ENCODE results near the gene CCDC47. TPM values are rescaled to one million over a fixed set of nuclear protein-coding genes. Genes with fewer than 3 reads are reported as not detected.

CCDC47 gene
- total and polyA plus RNA-seq, 12 donors, result 24.2 to 216 (median 93.1) TPM

- peak in 1 of 7 donors; percentile 19 for DNase-seq
- no peaks in the 10 kb centered on the region for H3K9me3 ChIP-seq (replicated peaks in 1 of 3)
- 1 to 2% (median 2%) methylated on average over 4 of the region's 4 CpGs for WGBS, 4 donors
- peak overlapping the region; percentile 91 to 99 (median 97) for H3K27ac ChIP-seq
- peak overlapping the region in 3 of 4 donors; percentile 38 to 86 (median 85) for H3K4me3 ChIP-seq
- no peak for TF ChIP-seq CTCF (IDR thresholded peaks at IDR 0.05)
- TF ChIP-seq POLR2A (IDR thresholded peaks at IDR 0.05), result no peak
- intact Hi-C loops (cut with DNase I), result no loop called here
- H3K4me1 ChIP-seq (replicated peaks in 1 of 2), result peaks cover 28 to 52% of the 10 kb centered on the region in 2 donors
- peaks cover 0 to 13% of the 10 kb centered on the region in 2 donors for H3K36me3 ChIP-seq (replicated peaks in 1 of 2)
- no peaks in the 10 kb centered on the region for H3K27me3 ChIP-seq
Observed at GRCh38 chr17:63774969-63775265, 1.5 kb upstream of the CCDC47 start.

GRCh38 chr17:63774141-63774968 is 958 bp upstream of the CCDC47 start, which contains the start of gene DDX42:
TSS of gene DDX42 (plus strand) at chr17:63774170. CDS start at chr17:63787050, 12,880 bp downstream.
- no peaks in the 10 kb centered on the region for H3K9me3 ChIP-seq (replicated peaks in 1 of 3)
- TF ChIP-seq CTCF (IDR thresholded peaks at IDR 0.05) (peak in 3 of 6 experiments; percentile 5 to 18 (median 16)), POLR2A (IDR thresholded peaks at IDR 0.05) (peak in 1 of 2 donors; percentile 61)
- H3K4me1 ChIP-seq (replicated peaks in 1 of 2), result peaks cover 28 to 49% of the 10 kb centered on the region in 2 donors
- 0 to 1% (median 1%) methylated on average over 18 to 67 of the region's 67 CpGs for WGBS, 4 donors
- no peaks in the 10 kb centered on the region for H3K27me3 ChIP-seq
- DNase-seq, result peak; percentile 60 to 94 (median 68)
- H3K36me3 ChIP-seq (replicated peaks in 1 of 2), result peaks cover 0 to 13% of the 10 kb centered on the region in 2 donors
- H3K4me3 ChIP-seq, result peak within 1 kb of the TSS; percentile 73 to 86 (median 80)
- H3K27ac ChIP-seq, result peak within 1 kb of the TSS; percentile 91 to 99 (median 97)
- intact Hi-C loops (cut with DNase I), result no loop called here

- no peak for TF ChIP-seq POLR2A (IDR thresholded peaks at IDR 0.05)
- TF ChIP-seq CTCF (IDR thresholded peaks at IDR 0.05), result no peak
- no peaks in the 10 kb centered on the region for H3K9me3 ChIP-seq (replicated peaks in 1 of 3)
- peaks cover 34 to 52% of the 10 kb centered on the region in 2 donors for H3K4me1 ChIP-seq (replicated peaks in 1 of 2)
- intact Hi-C loops (cut with DNase I), result no loop called here
- H3K4me3 ChIP-seq, result peak overlapping the region in 3 of 4 donors; percentile 63 to 86 (median 76)
- H3K27me3 ChIP-seq, result no peaks in the 10 kb centered on the region
- H3K27ac ChIP-seq, result peak overlapping the region; percentile 91 to 99 (median 97)
- H3K36me3 ChIP-seq (replicated peaks in 1 of 2), result peaks cover 0 to 4% of the 10 kb centered on the region in 2 donors
- WGBS, 4 donors, result 2 to 7% (median 5%) methylated on average over 7 of the region's 7 CpGs
- peak in 1 of 7 donors; percentile 14 for DNase-seq
Observed at GRCh38 chr17:63772801-63773271, 561 bp downstream of the CCDC47 start.

DNA sequence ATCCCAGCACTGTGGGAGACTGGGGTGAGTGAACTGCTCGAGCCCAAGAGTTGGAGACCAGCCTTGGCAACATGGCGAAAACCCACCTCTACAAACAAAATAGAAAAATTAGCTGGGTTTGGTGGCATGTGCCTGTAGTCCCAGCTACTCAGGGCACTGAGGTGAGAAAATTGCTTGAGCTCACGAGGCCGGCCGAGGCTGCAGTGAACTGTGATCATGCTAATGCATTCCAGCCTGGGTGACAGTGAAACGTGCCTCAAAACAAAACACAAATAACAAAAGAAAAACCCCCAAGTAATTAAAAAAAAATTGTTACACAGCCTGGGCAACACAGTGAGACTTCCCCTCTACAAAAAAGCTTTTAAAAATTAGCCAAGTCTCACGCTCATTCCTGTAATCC is 5.0 kb downstream of the CCDC47 start:
- WGBS, 4 donors, result 84 to 90% (median 88%) methylated on average over 7 of the region's 7 CpGs

More for the DNA sequence above, 5.0 kb downstream of the CCDC47 start:
- H3K36me3 ChIP-seq (replicated peaks in 1 of 2), result peaks cover 0 to 22% of the 10 kb centered on the region in 2 donors
- intact Hi-C loops (cut with DNase I), result no loop called here
- no peaks in the 10 kb centered on the region for H3K9me3 ChIP-seq (replicated peaks in 1 of 3)
- H3K4me3 ChIP-seq, result no peak overlapping the region
- no peak for DNase-seq
- TF ChIP-seq CTCF (IDR thresholded peaks at IDR 0.05) (no peak), POLR2A (IDR thresholded peaks at IDR 0.05) (no peak)
- H3K27ac ChIP-seq, result no peak overlapping the region
- H3K27me3 ChIP-seq, result no peaks in the 10 kb centered on the region
- H3K4me1 ChIP-seq (replicated peaks in 1 of 2), result peaks cover 24 to 39% of the 10 kb centered on the region in 2 donors

Measured in adrenal gland (tissue), 12 donors.